Pancreas (tissue), 10 donors: ENCODE data around the gene TEKTIP1. TPM values are rescaled to one million over a fixed set of nuclear protein-coding genes. Genes with fewer than 3 reads are reported as not detected.
A peak's percentile ranks its signal among the peaks of the same experiment; 100 is the strongest.

ENCODE experiments used
- ATAC-seq, 4 donors: fragments of 200-7000 bp; cut with Tn5 transposase; one replicate each; pipeline versions ENCODE4 v1.8.0 to v1.9.1; 2020; ENCODE audit warnings: mild to moderate bottlenecking in 4 of 4, moderate library complexity in 4 of 4
- DNase-seq, 6 donors: peaks; one replicate each; pipeline ENCODE4 v3.0.0-alpha.2; 2020
- FAIRE-seq: peaks from 2 replicates; lab custom pipeline; 2012; peaks lifted over from hg19 to GRCh38; lab: Jason Lieb, UNC
- H3K27ac ChIP-seq, 4 donors: fragments of 200-600 bp; sonication (generic); 1 replicate in 3 of 4; 2 replicates in 1 of 4; pipeline versions ENCODE4 v1.5.0 to v1.8.0; 2020
- H3K27me3 ChIP-seq, 4 donors: fragments of 200-600 bp; one replicate each; pipeline ENCODE4 v1.8.0; 2021
- H3K36me3 ChIP-seq, 3 donors: fragments of 200-600 bp; sonication (generic) in 1 of 3; one replicate each; pipeline versions ENCODE4 v1.5.0 to v1.8.0; 2020 to 2021
- H3K4me1 ChIP-seq, 3 donors: fragments of 200-600 bp; one replicate each; pipeline ENCODE4 v1.8.0; 2021
- H3K4me3 ChIP-seq, 4 donors: fragments of 200-600 bp; sonication (generic) in 2 of 4; one replicate each; pipeline versions ENCODE4 v1.5.0 to v1.8.0; 2020 to 2021
- H3K9me3 ChIP-seq, 4 donors: fragments of 200-600 bp; one replicate each; pipeline ENCODE4 v1.8.0; 2021
- CTCF ChIP-seq, 4 donors: fragments of 200-600 bp; sonication (generic) in 3 of 4; IDR thresholded peaks; one replicate each; pipeline versions ENCODE4 v1.5.0 to v1.8.0; 2021; ENCODE audit warnings: antibody characterized with exemption in 4 of 4
- WGBS, 2 donors: extraction: QIAGEN DNeasy Blood & Tissue Kit; methylation state at CpG; one replicate each; pipeline ENCODE4 v1.1.7; 2013; 5-methylcytosine and 5-hydroxymethylcytosine counted together
- intact Hi-C, 3 donors: fragments of 100-400 bp; cut with DNase I; formaldehyde crosslinking; loops; one replicate each; pipeline versions ENCODE4 v1.11.1 to v1.14.2; 2022
- polyA plus RNA-seq, 2 donors: library from polyadenylated mRNA; stranded (reverse); fragments of 200-250 nt; gene quantifications; one replicate each; pipeline ENCODE4 v1.2.3, GENCODE V29; 2013
- total RNA-seq, 6 donors: library from RNA; stranded (reverse); fragmentation: NEBNext Ultra II Directional in 4 of 6; extraction: Animal tissue kit (Norgen Biotek cat#: 25700) in 4 of 6; gene quantifications; one replicate each; pipeline versions ENCODE4 v1.2.1 to v1.2.4, GENCODE V29; 2021 to 2023
- donor health status: healthy with polysubstance abuse.
- donor health status: DM: no; HTN: no; CAD: no; lungs with moderate emphysema.
- donor health status: DM: no; HTN: no; CAD: no.
- donor health status: control.
- donor health status: control.
- donor health status: Bipolar disorder and iron deficiency.
- donor health status: DM: yes; HTN: yes; CAD: no.
- donor health status: DM: no; HTN: no; CAD: no.
- donor health status: DM: no; HTN: no; CAD: no.
- donor health status: DM: yes; HTN: yes; CAD: no.

Gene TEKTIP1
- 1 to 10 TPM in 4 of 6 donors, under 1 TPM in 2; 0.73 to 2.6 (median 1.7) TPM for total RNA-seq
- 1 to 10 TPM; 3.3 to 5.6 TPM for polyA plus RNA-seq

GRCh38 chr19:3538965-3539755 is at the start of gene TEKTIP1:
Gene TEKTIP1, plus strand, starts transcription at chr19:3539174. Its CDS starts 4 bp downstream, at chr19:3539178.
- WGBS, 2 donors = 68 to 70% methylated on average over 27 to 28 of the region's 28 CpGs
- TF ChIP-seq CTCF (IDR thresholded peaks at IDR 0.05) = no peak
- intact Hi-C loops = no loop called here
- FAIRE-seq (no peak), ATAC-seq (peak in 1 of 4 donors; percentile 5), DNase-seq (peak in 2 of 6 donors; percentile 30 to 55)
- Histone ChIP-seq H3K9me3 (no peaks in the 10 kb centered on the region), H3K27me3 (no peaks in the 10 kb centered on the region), H3K36me3 (peaks cover 0 to 15% (median 10%) of the 10 kb centered on the region in 3 donors), H3K4me3 (no peak within 1 kb of the TSS), H3K4me1 (no peaks in the 10 kb centered on the region), H3K27ac (no peak within 1 kb of the TSS)

- Histone ChIP-seq H3K27ac (no peak overlapping the region), H3K9me3 (no peaks in the 10 kb centered on the region), H3K4me3 (no peak overlapping the region), H3K36me3 (peaks cover 0 to 22% (median 0%) of the 10 kb centered on the region in 3 donors), H3K27me3 (no peaks in the 10 kb centered on the region), H3K4me1 (no peaks in the 10 kb centered on the region)
- intact Hi-C loops = no loop called here
- 96% methylated on average over 55 of the region's 55 CpGs for WGBS, 2 donors
- TF ChIP-seq CTCF (IDR thresholded peaks at IDR 0.05) = no peak
- FAIRE-seq (no peak), ATAC-seq (no peak), DNase-seq (peak in 1 of 6 donors; percentile 35)
These were observed 47.4 kb upstream of the TEKTIP1 start for GRCh38 chr19:3491396-3492119.

GRCh38 chr19:3492131-3492839 is 46.7 kb upstream of the TEKTIP1 start:
- FAIRE-seq = no peak
- WGBS, 2 donors = 95% methylated on average over 43 to 45 of the region's 45 CpGs
- Histone ChIP-seq H3K4me3 (no peak overlapping the region), H3K9me3 (no peaks in the 10 kb centered on the region), H3K36me3 (peaks cover 0 to 22% (median 0%) of the 10 kb centered on the region in 3 donors), H3K27me3 (no peaks in the 10 kb centered on the region), H3K27ac (no peak overlapping the region), H3K4me1 (no peaks in the 10 kb centered on the region)
- no peak for TF ChIP-seq CTCF (IDR thresholded peaks at IDR 0.05)
- no peak for DNase-seq
- intact Hi-C loops = no loop called here
- no peak for ATAC-seq

GRCh38 chr19:3492919-3493318 is 46.1 kb upstream of the TEKTIP1 start:
- ATAC-seq (no peak), DNase-seq (no peak), FAIRE-seq (no peak)
- WGBS, 2 donors = 91 to 92% methylated on average over 16 of the region's 16 CpGs
- intact Hi-C loops = no loop called here
- H3K9me3 ChIP-seq = no peaks in the 10 kb centered on the region
- no peak for TF ChIP-seq CTCF (IDR thresholded peaks at IDR 0.05)
- H3K27ac ChIP-seq = no peak overlapping the region
- no peaks in the 10 kb centered on the region for H3K27me3 ChIP-seq
- H3K4me3 ChIP-seq = no peak overlapping the region
- H3K36me3 ChIP-seq = peaks cover 0 to 22% (median 0%) of the 10 kb centered on the region in 3 donors
- no peaks in the 10 kb centered on the region for H3K4me1 ChIP-seq
